Measurements from ENCODE around the gene EPYC.

Gene EPYC

GRCh38 chr12:90947869-90948268 lies 56.9 kb downstream of the EPYC start:
- TF ChIP-seq, protein P1, sequence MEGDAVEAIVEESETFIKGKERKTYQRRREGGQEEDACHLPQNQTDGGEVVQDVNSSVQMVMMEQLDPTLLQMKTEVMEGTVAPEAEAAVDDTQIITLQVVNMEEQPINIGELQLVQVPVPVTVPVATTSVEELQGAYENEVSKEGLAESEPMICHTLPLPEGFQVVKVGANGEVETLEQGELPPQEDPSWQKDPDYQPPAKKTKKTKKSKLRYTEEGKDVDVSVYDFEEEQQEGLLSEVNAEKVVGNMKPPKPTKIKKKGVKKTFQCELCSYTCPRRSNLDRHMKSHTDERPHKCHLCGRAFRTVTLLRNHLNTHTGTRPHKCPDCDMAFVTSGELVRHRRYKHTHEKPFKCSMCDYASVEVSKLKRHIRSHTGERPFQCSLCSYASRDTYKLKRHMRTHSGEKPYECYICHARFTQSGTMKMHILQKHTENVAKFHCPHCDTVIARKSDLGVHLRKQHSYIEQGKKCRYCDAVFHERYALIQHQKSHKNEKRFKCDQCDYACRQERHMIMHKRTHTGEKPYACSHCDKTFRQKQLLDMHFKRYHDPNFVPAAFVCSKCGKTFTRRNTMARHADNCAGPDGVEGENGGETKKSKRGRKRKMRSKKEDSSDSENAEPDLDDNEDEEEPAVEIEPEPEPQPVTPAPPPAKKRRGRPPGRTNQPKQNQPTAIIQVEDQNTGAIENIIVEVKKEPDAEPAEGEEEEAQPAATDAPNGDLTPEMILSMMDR (IDR thresholded peaks at IDR 0.05; ENCODE audit: borderline replicate concordance, insufficient read depth, low read depth, low read length), result no peak
- no peak overlapping the region for H3K4me3 ChIP-seq (ENCODE audit: low read depth, low read length)

GRCh38 chr12:90945070-90945649 lies 59.6 kb downstream of the EPYC start:
- TF ChIP-seq, protein P1 (IDR thresholded peaks at IDR 0.05; ENCODE audit: borderline replicate concordance, insufficient read depth, low read depth, low read length), result no peak
- no peak overlapping the region for H3K4me3 ChIP-seq (ENCODE audit: low read depth, low read length)

GRCh38 chr12:90943255-90943654 lies 61.5 kb downstream of the EPYC start:
- H3K4me3 ChIP-seq (ENCODE audit: low read depth, low read length), result no peak overlapping the region
- TF ChIP-seq, protein P1 (IDR thresholded peaks at IDR 0.05; ENCODE audit: borderline replicate concordance, insufficient read depth, low read depth, low read length), result no peak

DNA sequence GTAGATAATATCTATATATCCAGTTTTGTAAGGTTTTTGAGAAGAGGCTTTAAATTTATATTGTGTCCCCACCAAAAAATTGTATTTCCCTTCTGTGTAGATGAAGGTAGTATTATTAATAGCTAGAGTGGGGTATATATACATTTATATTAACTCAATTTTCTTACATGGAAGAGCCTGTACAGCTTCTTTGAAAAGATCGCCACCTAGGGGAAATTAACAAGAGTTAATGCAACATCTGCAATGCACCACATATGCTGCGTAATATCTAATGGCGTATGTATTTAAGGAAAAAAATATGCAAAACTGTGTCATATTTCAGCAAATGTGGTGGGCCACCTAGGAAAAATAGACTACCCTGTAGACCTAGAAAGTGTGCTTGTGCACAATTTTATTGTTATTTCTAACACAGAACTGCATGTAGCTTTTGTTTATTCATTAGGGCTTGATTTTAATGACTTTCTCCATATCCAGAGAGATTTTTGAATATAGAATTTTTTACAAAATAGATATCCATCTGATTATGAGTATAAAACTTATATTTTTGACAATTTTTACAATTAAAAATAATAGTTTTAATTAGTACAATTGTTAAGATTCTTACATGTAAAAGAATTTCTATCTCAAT lies 63.8 kb downstream of the EPYC start:
- no peak overlapping the region for H3K4me3 ChIP-seq (ENCODE audit: low read depth, low read length)
- TF ChIP-seq, protein P1 (IDR thresholded peaks at IDR 0.05; ENCODE audit: borderline replicate concordance, insufficient read depth, low read depth, low read length), result peak; percentile 34; the same call in 1 of the 2 replicates

- no peak overlapping the region for H3K4me3 ChIP-seq (ENCODE audit: low read depth, low read length)
- TF ChIP-seq, protein P1 (IDR thresholded peaks at IDR 0.05; ENCODE audit: borderline replicate concordance, insufficient read depth, low read depth, low read length), result no peak
These were observed 65.4 kb downstream of the EPYC start for GRCh38 chr12:90939382-90939781.

DNA sequence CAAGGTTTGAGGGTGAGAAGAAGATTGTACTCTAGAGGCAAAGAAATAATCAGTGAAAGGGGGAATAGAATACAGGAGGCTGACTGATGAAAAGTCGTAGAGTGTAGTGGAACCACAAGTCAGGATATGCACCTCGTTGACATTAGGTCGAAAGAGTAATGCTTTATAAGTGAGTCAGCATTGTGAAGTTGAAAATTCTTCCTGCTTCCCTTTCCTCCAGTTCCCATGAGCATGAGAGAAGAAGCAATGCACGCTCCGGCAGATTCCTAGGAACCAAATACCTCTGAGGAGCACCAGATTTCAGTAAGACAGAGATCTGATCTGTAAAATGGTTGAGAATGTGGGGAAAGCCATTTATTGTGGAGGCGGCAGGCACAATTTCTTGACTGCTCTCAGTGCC lies 66.3 kb downstream of the EPYC start:
- TF ChIP-seq, protein P1 (IDR thresholded peaks at IDR 0.05; ENCODE audit: borderline replicate concordance, insufficient read depth, low read depth, low read length), result no peak
- H3K4me3 ChIP-seq (ENCODE audit: low read depth, low read length), result no peak overlapping the region

DNA sequence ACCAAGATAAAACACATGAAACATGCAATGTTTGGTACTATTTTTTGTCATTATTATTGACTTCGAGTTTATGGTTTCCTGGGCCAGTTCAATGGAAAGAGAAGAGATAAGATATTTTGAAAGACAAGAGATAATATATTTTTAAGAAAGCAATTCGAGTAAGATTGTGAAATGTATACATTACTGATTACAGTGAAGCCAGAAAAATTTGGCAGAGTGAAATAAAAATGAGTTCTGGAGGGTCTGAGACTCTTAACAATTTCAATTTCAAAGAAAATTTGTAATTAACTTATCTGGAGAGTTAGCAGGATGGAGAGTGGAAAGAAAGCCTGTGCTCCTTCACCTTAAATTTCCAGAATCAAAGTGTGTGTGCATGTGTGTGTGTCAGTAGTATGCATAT lies 67.1 kb downstream of the EPYC start:
- no peak overlapping the region for H3K4me3 ChIP-seq (ENCODE audit: low read depth, low read length)
- TF ChIP-seq, protein P1 (IDR thresholded peaks at IDR 0.05; ENCODE audit: borderline replicate concordance, insufficient read depth, low read depth, low read length), result no peak

Data from GM12875 (cell line).